Psoas muscle (tissue), 8 donors: ENCODE results near the gene EME1. TPM values are rescaled to one million over a fixed set of nuclear protein-coding genes. Genes with fewer than 3 reads are reported as not detected.

Source experiments
- ATAC-seq, 4 donors: fragments of 200-7000 bp; cut with Tn5 transposase; one replicate each; pipeline ENCODE4 v1.9.1; 2020; ENCODE audit warnings: moderate library complexity in 3 of 4, mild to moderate bottlenecking in 2 of 4
- DNase-seq, 2 donors: peaks; one replicate each; pipeline ENCODE4 v3.0.0-alpha.2; 2020
- H3K27ac ChIP-seq: fragments of 200-600 bp; one replicate; pipeline ENCODE4 v1.8.0; 2022
- H3K27me3 ChIP-seq, 3 donors: fragments of 200-600 bp in 1 of 3; one replicate each; pipeline versions ENCODE4 v1.6.1 to v1.8.0; 2013 to 2022; ENCODE audit warnings: low read length in 2 of 3, mild to moderate bottlenecking in 2 of 3, moderate library complexity in 1 of 3; ENCODE audit not compliant: insufficient read depth in 3 of 3
- H3K36me3 ChIP-seq, 2 donors: fragments of 200-600 bp in 1 of 2; one replicate each; pipeline versions ENCODE4 v1.6.1 to v1.8.0; 2013 to 2022; ENCODE audit warnings: low read depth in 1 of 2, mild to moderate bottlenecking in 1 of 2, moderate library complexity in 1 of 2; ENCODE audit not compliant: insufficient read depth in 1 of 2
- H3K4me1 ChIP-seq: fragments of 200-600 bp; one replicate; pipeline ENCODE4 v1.8.0; 2022
- H3K4me3 ChIP-seq: fragments of 200-600 bp; one replicate; pipeline ENCODE4 v1.8.0; 2022; ENCODE audit warnings: mild to moderate bottlenecking
- H3K9me3 ChIP-seq: fragments of 200-600 bp; one replicate; pipeline ENCODE4 v1.8.0; 2022
- CTCF ChIP-seq: fragments of 200-600 bp; IDR thresholded peaks from one replicate; pipeline ENCODE4 v1.8.0; 2022; ENCODE audit warnings: antibody characterized with exemption
- WGBS, 3 donors: extraction: QIAGEN DNeasy Blood & Tissue Kit; methylation state at CpG; one replicate each; pipeline versions ENCODE4 v1.1.6 to v1.1.7; 2013; 5-methylcytosine and 5-hydroxymethylcytosine counted together
- intact Hi-C, 2 donors: fragments of 100-400 bp; cut with DNase I; formaldehyde crosslinking; loops; one replicate each; pipeline versions ENCODE4 v1.11.0 to v1.14.2; 2022
- polyA plus RNA-seq, 3 donors: library from polyadenylated mRNA; stranded (reverse); fragments of 200-250 nt; gene quantifications; one replicate each; pipeline ENCODE4 v1.2.3, GENCODE V29; 2013
- total RNA-seq, 4 donors: library from RNA; stranded (reverse); fragmentation: NEBNext Ultra II Directional in 2 of 4; extraction: Animal tissue kit (Norgen Biotek cat#: 25700) in 2 of 4; gene quantifications; one replicate each; pipeline versions ENCODE4 v1.2.1 to v1.2.4, GENCODE V29; 2021 to 2023
- donor health status: healthy with polysubstance abuse.
- donor health status: DM: no; HTN: no; CAD: no; lungs with moderate emphysema.
- donor health status: Bipolar disorder and iron deficiency.
- donor health status: healthy.
- donor health status: DM: yes; HTN: yes; CAD: no.
- donor health status: DM: no; HTN: no; CAD: no.
- donor health status: DM: no; HTN: no; CAD: no.
- donor health status: DM: yes; HTN: yes; CAD: no.

The EME1 gene
- total and polyA plus RNA-seq, 7 donors: 0.06 to 0.39 (median 0.29) TPM; not detected in 2

- TF ChIP-seq CTCF: no peak
- Histone ChIP-seq H3K4me1 (peaks cover 16% of the 10 kb centered on the region), H3K9me3 (no peaks in the 10 kb centered on the region), H3K36me3 (no peaks in the 10 kb centered on the region), H3K4me3 (peak within 1 kb of the TSS; percentile 86), H3K27me3 (no peaks in the 10 kb centered on the region), H3K27ac (peak within 1 kb of the TSS; percentile 50)
- 2 to 5% (median 3%) methylated on average over 51 to 87 of the region's 87 CpGs for WGBS, 3 donors
- ATAC-seq (peak; percentile 90 to 95 (median 93)), DNase-seq (peak; percentile 90 to 93)
- intact Hi-C loops: no loop called here
Observed at GRCh38 chr17:50345432-50346312, 27.4 kb upstream of the EME1 start, which contains the start of gene XYLT2. Gene XYLT2, plus strand, starts transcription at chr17:50346126. Its CDS starts 15 bp downstream, at chr17:50346141.

- Histone ChIP-seq H3K36me3 (no peaks in the 10 kb centered on the region), H3K9me3 (no peaks in the 10 kb centered on the region), H3K27ac (no peak overlapping the region), H3K4me3 (peak overlapping the region; percentile 86), H3K4me1 (peaks cover 16% of the 10 kb centered on the region), H3K27me3 (no peaks in the 10 kb centered on the region)
- no peak for TF ChIP-seq CTCF
- ATAC-seq: peak; percentile 27 to 52 (median 36)
- WGBS, 3 donors: 1% methylated on average over 39 to 57 of the region's 57 CpGs
- intact Hi-C loops: no loop called here
- DNase-seq: peak; percentile 52 to 68
Observed at GRCh38 chr17:50346313-50347116, 26.5 kb upstream of the EME1 start.

GRCh38 chr17:50347117-50347893, 25.7 kb upstream of the EME1 start:
- no peak for DNase-seq
- 21 to 31% (median 25%) methylated on average over 15 to 17 of the region's 17 CpGs for WGBS, 3 donors

More at GRCh38 chr17:50347117-50347893, 25.7 kb upstream of the EME1 start:
- H3K9me3 ChIP-seq: no peaks in the 10 kb centered on the region
- no peaks in the 10 kb centered on the region for H3K36me3 ChIP-seq
- TF ChIP-seq CTCF: no peak
- no peaks in the 10 kb centered on the region for H3K27me3 ChIP-seq
- H3K27ac ChIP-seq: no peak overlapping the region
- peaks cover 16% of the 10 kb centered on the region for H3K4me1 ChIP-seq
- peak in 2 of 4 donors; percentile 5 to 15 for ATAC-seq
- peak overlapping the region; percentile 86 for H3K4me3 ChIP-seq
- intact Hi-C loops: no loop called here
